ENCODE data around the gene IGSF22. TPM values are rescaled to one million over a fixed set of nuclear protein-coding genes. Genes with fewer than 3 reads are reported as not detected.

IGSF22 gene
- total RNA-seq, 3 donors from 2014 or later (not counting 1 experiment from before 2014, with no cell fraction given): 0.83 to 1.7 (median 1.2) TPM

GRCh38 chr11:18729426-18729825, 3.4 kb upstream of the IGSF22 start:
- H3K4me3 ChIP-seq (ENCODE audit: low read length): no peak overlapping the region
- 91% methylated on average over 16 of the region's 16 CpGs for WGBS (ENCODE audit: insufficient coverage)
- no peak for DNase-seq
- H3K27ac ChIP-seq (ENCODE audit: low read length): no peak overlapping the region
- H3K9me3 Mint-ChIP-seq: no peaks in the 10 kb centered on the region
- no peaks in the 10 kb centered on the region for H3K27me3 ChIP-seq (ENCODE audit: control insufficient read depth, insufficient read depth, low read length)
- no peaks in the 10 kb centered on the region for H3K9me3 ChIP-seq (ENCODE audit: control insufficient read depth, insufficient read depth, low read length)
- no peaks in the 10 kb centered on the region for H3K36me3 ChIP-seq (ENCODE audit: control insufficient read depth, insufficient read depth, low read length)
- no peak overlapping the region for H3K4me3 Mint-ChIP-seq
- peaks cover 0 to 6% of the 10 kb centered on the region in 2 donors for H3K4me1 Mint-ChIP-seq
- ATAC-seq: no peak
- H3K27ac Mint-ChIP-seq: no peak overlapping the region
- no peaks in the 10 kb centered on the region for H3K36me3 Mint-ChIP-seq
- H3K27me3 Mint-ChIP-seq (ENCODE audit: low read depth in 2 of 2): no peaks in the 10 kb centered on the region
- H3K4me1 ChIP-seq (ENCODE audit: control insufficient read depth, insufficient read depth, low read length): no peaks in the 10 kb centered on the region
- no peak for TF ChIP-seq CTCF (IDR thresholded peaks at IDR 0.05)
- intact Hi-C loops (cut with micrococcal nuclease): loop anchor here (10.0 kb wide), 1 partner anchor 95 kb away; the partner anchor contains the start of gene SPTY2D1

- H3K4me3 Mint-ChIP-seq: no peak overlapping the region
- H3K27ac Mint-ChIP-seq: no peak overlapping the region
Measured at GRCh38 chr11:18728658-18729057, 2.7 kb upstream of the IGSF22 start.

GRCh38 chr11:18727479-18728236, 1.7 kb upstream of the IGSF22 start:
- Histone ChIP-seq H3K4me1 (ENCODE audit: control insufficient read depth, insufficient read depth, low read length) (no peaks in the 10 kb centered on the region), H3K27ac (ENCODE audit: low read length) (no peak overlapping the region), H3K36me3 (ENCODE audit: control insufficient read depth, insufficient read depth, low read length) (no peaks in the 10 kb centered on the region), H3K9me3 (ENCODE audit: control insufficient read depth, insufficient read depth, low read length) (no peaks in the 10 kb centered on the region), H3K4me3 (ENCODE audit: low read length) (no peak overlapping the region), H3K27me3 (ENCODE audit: control insufficient read depth, insufficient read depth, low read length) (no peaks in the 10 kb centered on the region)
- 49% methylated on average over 10 of the region's 10 CpGs for WGBS (ENCODE audit: insufficient coverage)
- peaks cover 0 to 6% of the 10 kb centered on the region in 2 donors for H3K4me1 Mint-ChIP-seq
- H3K9me3 Mint-ChIP-seq: no peaks in the 10 kb centered on the region
- ATAC-seq: peak; percentile 56 to 77 (median 74)
- TF ChIP-seq CTCF (IDR thresholded peaks at IDR 0.05): peak; percentile 81
- H3K27ac Mint-ChIP-seq: no peak overlapping the region
- no peaks in the 10 kb centered on the region for H3K36me3 Mint-ChIP-seq
- no peaks in the 10 kb centered on the region for H3K27me3 Mint-ChIP-seq (ENCODE audit: low read depth in 2 of 2)
- no peak overlapping the region for H3K4me3 Mint-ChIP-seq
- DNase-seq: peak in 1 of 2 donors; percentile 77
- intact Hi-C loops (cut with micrococcal nuclease): loop anchor here (10.0 kb wide), 1 partner anchor 93 kb away; the partner anchor contains the start of gene SPTY2D1

More at GRCh38 chr11:18728658-18729057, 2.7 kb upstream of the IGSF22 start:
- H3K27ac ChIP-seq (ENCODE audit: low read length): no peak overlapping the region
- no peaks in the 10 kb centered on the region for H3K27me3 ChIP-seq (ENCODE audit: control insufficient read depth, insufficient read depth, low read length)
- H3K27me3 Mint-ChIP-seq (ENCODE audit: low read depth in 2 of 2): no peaks in the 10 kb centered on the region
- no peaks in the 10 kb centered on the region for H3K4me1 ChIP-seq (ENCODE audit: control insufficient read depth, insufficient read depth, low read length)
- H3K9me3 ChIP-seq (ENCODE audit: control insufficient read depth, insufficient read depth, low read length): no peaks in the 10 kb centered on the region
- no peaks in the 10 kb centered on the region for H3K36me3 Mint-ChIP-seq
- TF ChIP-seq CTCF (IDR thresholded peaks at IDR 0.05): no peak
- intact Hi-C loops (cut with micrococcal nuclease): loop anchor here (10.0 kb wide), 1 partner anchor 94 kb away; the partner anchor contains the start of gene SPTY2D1
- no peaks in the 10 kb centered on the region for H3K36me3 ChIP-seq (ENCODE audit: control insufficient read depth, insufficient read depth, low read length)
- DNase-seq (no peak), ATAC-seq (no peak)
- H3K4me1 Mint-ChIP-seq: peaks cover 0 to 6% of the 10 kb centered on the region in 2 donors
- 86% methylated on average over 13 of the region's 13 CpGs for WGBS (ENCODE audit: insufficient coverage)
- H3K9me3 Mint-ChIP-seq: no peaks in the 10 kb centered on the region
- H3K4me3 ChIP-seq (ENCODE audit: low read length): no peak overlapping the region

Data from natural killer cell (primary cell).